Upper lobe of left lung (tissue), 4 donors: ENCODE results near the gene DENND1A.

Experiments used
- CTCF ChIP-seq, 6 experiments: fragments of 450-650 bp in 4 of 6; fragments of 200-600 bp in 2 of 6; sonication (generic) in 2 of 6; IDR thresholded peaks; one replicate each; pipeline ENCODE4 v1.5.1; 2016 to 2019; ENCODE audit warnings: antibody characterized with exemption in 6 of 6
- EP300 ChIP-seq, 4 donors: sonication (generic); formaldehyde crosslinking; IDR thresholded peaks; one replicate each; pipeline ENCODE4 v1.5.1; 2017; ENCODE audit warnings: antibody characterized with exemption in 4 of 4, control low read depth in 2 of 4
- POLR2A ChIP-seq, 4 donors: fragments of 450-650 bp; IDR thresholded peaks; one replicate each; pipeline ENCODE4 v1.5.1; 2016 to 2017; ENCODE audit warnings: antibody characterized with exemption in 4 of 4, mild to moderate bottlenecking in 2 of 4
- POLR2AphosphoS5 ChIP-seq, 2 donors: sonication (generic); formaldehyde crosslinking; IDR thresholded peaks; one replicate each; pipeline ENCODE4 v1.5.1; 2017; ENCODE audit warnings: antibody characterized with exemption in 2 of 2

- no peak for TF ChIP-seq POLR2A (IDR thresholded peaks at IDR 0.05)
- no peak for TF ChIP-seq CTCF (IDR thresholded peaks at IDR 0.05)
- no peak for TF ChIP-seq POLR2AphosphoS5 (IDR thresholded peaks at IDR 0.05)
- TF ChIP-seq EP300 (IDR thresholded peaks at IDR 0.05): no peak
Measured at GRCh38 chr9:123345567-123345955, 584.4 kb downstream of the DENND1A start.
